Measurements from ENCODE around the gene GDI2.
"Not testable (repeated sequence)": the region's sequence is repeated elsewhere in the genome, so short reads cannot be mapped to it uniquely, and the experiment has no call there.

Gene GDI2

DNA sequence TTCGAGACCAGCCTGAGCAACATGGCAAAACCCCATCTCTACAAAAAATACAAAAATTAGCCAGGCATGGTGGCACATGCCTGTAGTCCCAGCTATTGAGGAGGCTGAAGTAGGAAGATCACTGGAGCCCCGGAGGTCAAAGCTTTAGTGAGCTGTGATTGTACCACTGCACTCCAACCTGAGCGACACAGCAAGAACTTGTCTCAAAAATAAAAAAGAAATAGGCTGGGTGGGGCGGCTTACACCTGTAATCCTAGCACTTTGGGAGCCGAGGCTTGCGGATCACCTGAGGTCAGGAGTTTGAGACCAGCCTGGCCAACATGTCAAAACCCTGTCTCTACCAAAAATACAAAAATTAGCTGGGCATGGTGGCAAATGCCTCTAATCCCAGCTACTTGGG, 13.3 kb upstream of the GDI2 start:
- not testable (repeated sequence) for DNase-seq

DNA sequence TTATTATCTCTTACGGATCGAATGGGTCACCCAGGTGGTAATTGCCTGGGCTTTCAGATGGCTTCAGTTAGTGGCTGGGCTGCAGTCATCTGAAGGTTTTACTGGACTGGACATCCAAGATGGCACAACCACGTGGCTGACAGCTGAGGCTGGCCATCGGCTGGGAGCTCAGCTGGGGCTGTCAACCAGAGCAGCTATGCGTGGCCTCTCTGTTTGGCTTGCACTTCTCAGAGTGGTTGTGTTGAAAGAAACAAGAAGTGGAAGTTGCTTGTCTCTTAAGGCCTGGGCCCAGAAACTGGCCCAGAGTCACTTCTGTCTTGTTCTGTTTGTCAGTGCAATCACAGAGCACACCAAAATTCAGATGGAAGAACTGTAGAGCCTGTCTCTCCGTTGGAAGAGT, 5.7 kb upstream of the GDI2 start:
- no peak for DNase-seq

GRCh38 chr10:5818048-5818331, 4.8 kb upstream of the GDI2 start:
- no peak for DNase-seq

GRCh38 chr10:5817322-5818047, 4.3 kb upstream of the GDI2 start:
- DNase-seq: no peak

GRCh38 chr10:5816170-5816569, 2.9 kb upstream of the GDI2 start:
- DNase-seq: no peak

DNA sequence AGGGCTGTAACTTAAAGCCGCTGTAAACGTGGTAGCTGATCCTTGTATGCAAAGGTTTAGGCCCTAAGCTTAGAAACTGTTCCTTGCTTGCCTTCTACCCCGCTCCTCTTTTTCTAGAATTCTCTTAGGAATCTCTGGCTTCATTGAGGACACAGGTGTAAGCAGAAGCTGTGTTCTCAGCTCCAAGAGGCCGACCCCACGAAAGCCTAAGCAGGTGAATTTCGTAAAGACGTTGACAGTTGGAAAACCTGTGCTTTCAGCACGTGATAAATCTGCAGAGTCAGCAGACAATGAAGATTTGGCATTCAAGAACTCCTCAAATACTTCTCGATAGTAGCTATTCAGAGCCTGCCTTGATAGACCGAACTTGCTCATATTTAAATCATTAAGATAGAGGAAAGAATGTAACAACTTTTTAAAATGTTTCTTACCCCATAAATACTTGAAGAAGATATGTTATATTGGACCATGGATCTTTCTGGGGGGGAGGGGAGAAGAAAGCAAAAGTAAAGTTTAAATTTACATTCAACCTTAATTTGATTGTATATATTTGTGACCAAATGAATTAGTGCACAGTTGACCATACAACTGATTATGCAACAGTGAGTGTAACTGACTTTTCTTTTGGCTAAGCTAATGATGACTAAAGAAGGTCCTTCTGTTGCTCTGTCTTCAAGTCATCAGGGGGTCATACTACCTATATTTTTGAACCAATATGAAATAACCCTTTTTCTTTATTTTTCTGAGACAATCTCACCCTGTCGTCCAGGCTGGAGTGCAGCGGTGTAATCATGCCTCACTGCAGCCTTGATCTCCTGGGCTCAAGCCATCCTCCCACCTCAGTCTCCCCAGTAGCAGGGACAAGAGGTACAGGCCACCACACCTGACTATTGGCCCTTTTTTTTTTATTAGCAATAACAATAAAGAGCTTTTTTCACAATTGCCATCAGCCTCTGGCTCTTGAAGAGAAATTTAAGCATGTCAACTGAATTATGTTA, 1.2 kb upstream of the GDI2 start:
- DNase-seq: no peak

DNA sequence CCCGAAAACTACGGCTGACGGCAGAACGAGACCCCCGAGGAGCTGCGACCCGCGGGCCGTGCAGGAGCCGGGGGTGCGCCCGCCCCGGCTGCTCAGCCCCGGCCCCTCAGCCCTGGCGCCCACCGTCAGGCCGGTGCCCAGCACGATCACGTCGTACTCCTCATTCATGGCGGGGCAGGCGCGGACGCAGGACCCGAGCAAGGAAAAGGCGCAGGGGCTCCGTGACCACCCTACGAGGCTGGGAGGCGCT, 218 bp downstream of the GDI2 start:
- no peak for DNase-seq

GRCh38 chr10:5812283-5813090, 747 bp downstream of the GDI2 start:
- DNase-seq: peak; percentile 46

- no peak for DNase-seq
Measured at GRCh38 chr10:5811387-5811821, 1.8 kb downstream of the GDI2 start.

DNA sequence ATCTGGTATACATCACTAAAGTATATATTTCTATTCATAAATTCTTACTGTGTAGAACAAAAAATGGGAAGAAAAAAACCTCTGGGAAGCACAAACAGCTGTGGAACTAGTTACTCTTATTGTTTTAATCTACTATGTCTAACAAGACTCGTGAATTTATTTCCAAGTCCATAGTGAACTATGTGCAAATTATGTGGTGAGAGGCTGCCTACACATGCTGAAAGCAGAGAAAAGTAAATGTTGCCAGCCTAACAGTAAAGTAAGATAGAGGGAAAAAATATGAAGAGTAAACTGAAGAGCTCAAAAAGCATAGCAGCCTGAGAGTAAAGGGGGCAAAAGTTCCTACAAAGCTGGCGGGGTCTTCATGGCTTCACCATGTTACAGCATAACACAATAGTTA, 3.0 kb downstream of the GDI2 start:
- DNase-seq: no peak

DNA sequence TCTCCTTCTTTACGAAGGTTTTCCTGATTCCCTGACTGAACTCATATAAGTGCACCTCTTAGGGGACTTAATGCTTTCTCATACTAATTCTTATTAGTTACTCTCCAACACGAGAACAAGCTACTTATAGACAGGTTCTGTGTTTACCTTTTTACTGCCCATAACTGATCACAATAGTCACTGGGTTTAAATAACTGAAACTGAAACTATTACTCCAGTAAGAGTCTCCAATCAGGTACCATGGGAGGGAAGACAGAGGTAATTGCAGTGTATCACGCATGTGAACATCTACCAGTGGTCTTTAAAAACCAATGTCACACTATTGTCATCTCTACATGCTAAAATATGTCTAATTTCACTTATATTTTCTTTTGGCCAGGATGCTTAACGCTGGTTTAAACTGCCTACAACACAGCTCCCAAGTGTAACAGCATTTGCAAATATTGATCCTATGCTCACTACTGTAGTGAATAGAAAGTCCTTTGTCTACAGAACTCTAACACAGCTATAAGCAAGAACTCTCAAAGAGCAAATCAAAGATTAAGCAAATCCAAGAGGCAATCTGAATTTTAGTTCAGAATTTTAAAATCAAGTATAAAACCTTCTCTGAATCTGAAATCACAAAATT, 3.6 kb downstream of the GDI2 start:
- DNase-seq: no peak

DNA sequence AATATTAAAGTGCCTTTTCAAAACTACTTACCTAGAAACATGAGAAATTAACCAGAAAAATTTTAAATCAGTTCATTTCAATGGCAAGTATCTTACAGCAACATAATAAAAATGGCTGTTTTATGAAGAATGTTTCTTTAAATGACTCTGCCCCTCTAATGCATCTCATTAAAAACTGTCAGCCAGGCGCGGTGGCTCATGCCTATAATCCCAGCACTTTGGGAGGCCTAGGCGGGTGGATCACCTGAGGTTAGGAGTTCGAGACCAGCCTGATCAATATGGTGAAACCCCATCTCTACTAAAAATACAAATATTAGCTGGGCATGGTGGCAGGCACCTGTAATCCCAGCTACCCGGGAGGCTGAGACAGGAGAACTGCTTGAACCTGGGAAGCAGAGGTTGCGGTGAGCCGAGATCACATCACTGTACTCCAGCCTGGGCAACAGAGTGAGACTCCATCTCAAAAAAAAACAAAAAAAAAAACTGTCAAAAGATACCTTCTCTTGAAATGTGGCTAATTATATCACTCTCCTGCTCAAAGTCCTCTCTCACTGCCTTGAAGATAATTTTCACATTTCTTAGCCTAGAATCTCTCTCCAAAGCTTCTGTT, 4.3 kb downstream of the GDI2 start:
- not testable (repeated sequence) for DNase-seq

DNA sequence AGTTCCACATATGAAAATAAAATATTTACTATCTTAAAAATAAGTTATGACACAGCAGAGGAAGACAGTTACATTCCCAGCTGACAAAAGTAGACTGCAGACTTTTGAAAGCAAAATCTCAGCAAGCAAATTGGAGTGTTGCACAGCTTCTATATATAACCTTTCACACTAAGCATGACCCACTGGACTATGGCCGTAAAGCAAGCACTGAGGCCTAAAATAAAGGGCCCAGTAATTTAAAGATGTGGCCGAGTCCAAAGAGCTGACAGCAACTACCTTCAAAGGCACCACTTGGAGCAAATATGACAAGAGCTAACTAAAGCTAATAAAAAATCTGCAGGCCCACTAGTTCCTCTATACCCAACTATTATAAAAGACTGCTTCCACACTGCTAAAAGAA, 6.5 kb downstream of the GDI2 start:
- no peak for DNase-seq

GRCh38 chr10:5805711-5806110, 7.5 kb downstream of the GDI2 start:
- no peak for DNase-seq

DNA sequence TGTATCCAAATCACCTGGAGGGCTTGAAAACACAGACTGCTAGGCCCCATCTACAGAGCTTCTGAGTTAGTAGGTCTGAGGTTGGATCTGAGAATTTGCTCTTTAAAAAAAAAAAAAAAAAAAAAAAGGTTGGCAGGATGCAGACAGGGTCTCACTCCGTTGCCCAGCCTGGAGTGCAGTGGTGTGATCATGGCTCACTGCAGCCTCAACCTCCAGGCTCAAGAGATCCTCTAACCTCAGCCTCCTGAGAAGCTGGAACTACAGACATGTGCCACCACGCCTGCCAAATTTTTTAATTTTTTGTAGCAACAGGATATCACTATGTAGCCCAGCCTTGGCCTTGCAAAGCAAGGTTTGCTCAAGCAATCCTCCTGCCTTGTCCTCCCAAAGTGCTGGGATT, 8.0 kb downstream of the GDI2 start:
- DNase-seq: no peak

- no peak for DNase-seq
Measured at GRCh38 chr10:5804386-5804785, 8.8 kb downstream of the GDI2 start.

- DNase-seq: no peak
Measured at GRCh38 chr10:5800782-5801181, 12.5 kb downstream of the GDI2 start.

DNA sequence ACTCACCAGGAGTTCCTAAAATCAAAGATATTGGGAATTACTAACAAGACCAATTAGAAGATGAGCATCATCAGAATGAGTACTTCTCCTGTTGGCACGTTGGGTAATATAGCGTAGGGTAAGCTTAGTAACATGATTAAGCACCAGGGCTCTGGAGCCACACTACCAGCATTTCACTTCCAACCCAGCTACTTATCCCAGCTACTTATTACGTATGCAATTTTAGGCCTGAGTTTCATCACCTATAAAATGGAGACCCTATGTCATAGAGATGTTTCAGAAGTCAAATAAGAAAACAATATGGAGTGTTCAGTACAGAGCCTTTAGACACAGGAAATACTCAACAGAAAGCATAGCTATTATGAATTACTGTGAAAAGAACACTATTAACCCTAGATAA, 19.0 kb downstream of the GDI2 start:
- no peak for DNase-seq

DNA sequence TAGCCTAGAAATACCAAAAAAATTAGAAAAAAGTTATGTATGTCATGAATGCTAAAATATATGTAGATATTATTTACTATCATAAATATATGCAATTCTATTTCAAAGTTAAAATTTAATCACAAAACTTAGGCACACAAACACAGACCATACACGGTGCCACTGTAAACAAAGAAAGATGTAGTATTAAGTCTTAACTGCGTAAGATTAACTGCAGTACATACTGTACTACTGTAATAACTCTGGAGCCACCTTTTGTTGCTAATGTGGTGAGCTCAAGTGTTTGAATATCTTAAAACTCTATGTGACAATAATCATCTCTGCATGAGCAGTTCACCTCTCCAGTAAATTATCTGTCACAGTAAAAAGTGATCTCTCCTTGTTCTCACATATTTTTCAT, 23.6 kb downstream of the GDI2 start:
- no peak for DNase-seq

DNA sequence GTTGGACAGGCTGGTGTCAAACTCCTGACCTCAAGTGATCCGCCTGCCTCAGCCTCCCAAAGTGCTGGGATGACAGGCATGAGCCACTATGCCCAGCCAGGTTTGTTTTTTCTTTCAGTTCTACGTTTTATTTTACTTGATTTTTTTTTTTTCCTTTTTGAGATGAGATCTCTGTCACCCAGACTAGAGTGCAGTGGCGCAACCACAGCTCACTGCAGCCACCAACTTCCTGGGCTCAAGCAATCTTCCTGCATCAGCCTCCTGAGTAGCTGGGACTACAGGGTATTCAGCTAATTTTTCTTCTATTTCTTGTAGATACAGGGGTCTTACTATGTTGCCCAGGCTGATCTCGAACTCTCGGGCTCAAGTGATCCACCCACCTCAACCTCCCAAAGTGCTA, 24.3 kb downstream of the GDI2 start:
- DNase-seq: no peak

- DNase-seq: no peak
Measured at GRCh38 chr10:5783300-5783699, 29.9 kb downstream of the GDI2 start.

DNA sequence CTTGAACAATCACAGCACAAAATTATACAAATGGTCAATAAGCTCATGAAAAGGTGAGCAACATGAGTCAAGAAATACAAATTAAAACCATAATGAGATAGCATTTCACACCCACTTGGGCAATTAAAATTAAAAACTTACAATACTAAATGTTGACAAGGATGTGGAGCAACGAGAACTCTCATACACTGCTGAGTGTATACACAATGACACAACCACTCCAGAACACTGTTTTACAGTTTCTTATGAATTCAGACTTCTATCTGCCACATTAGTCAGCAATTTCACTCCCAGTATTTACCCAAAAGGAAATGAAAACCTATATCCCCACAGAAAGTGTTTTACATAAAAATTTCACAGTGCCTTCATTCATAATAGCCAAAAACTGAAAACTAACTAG, 31.1 kb downstream of the GDI2 start:
- no peak for DNase-seq

DNA sequence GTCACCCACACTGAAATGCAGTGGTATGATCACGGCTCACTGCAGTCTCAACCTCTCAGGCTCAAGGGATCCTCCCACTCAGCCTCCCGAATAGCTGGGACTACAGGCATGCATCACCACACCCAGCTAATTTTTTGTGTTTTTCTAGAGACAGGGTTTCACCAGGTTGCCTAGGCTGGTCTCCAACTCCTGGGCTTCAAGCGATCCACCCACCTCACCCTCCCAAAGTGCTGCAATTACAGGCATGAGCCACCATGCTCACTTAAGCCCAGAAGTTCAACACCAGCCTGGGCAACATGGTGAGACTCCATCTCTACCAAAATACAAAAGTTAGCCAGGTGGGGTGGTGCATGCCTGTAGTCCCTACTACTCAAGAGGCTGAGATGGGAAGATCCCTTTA, 33.5 kb downstream of the GDI2 start:
- no peak for DNase-seq

Data from CD4-positive, alpha-beta T cell treated with Interleukin-6 for 4 hours (primary cell).